Neural progenitor cell (in vitro differentiated cells): ENCODE data around the gene ABCG5.

Experiments used
- EZH2 ChIP-seq: fragments of 200-600 bp; sonication (generic); IDR thresholded peaks from 2 replicates; pipeline ENCODE4 v1.6.1; 2017; ENCODE audit warnings: antibody characterized with exemption, mild to moderate bottlenecking, moderate library complexity
- EZH2phosphoT487 ChIP-seq: fragments of 200-600 bp; sonication (generic); IDR thresholded peaks from 2 replicates; pipeline ENCODE4 v1.6.1; 2017; ENCODE audit warnings: antibody characterized with exemption
- TF ChIP-seq, protein P1 (sequence below): fragments of 200-600 bp; sonication (generic); IDR thresholded peaks from 2 replicates; pipeline ENCODE4 v1.5.1; 2017; ENCODE audit warnings: antibody characterized with exemption, mild to moderate bottlenecking

DNA sequence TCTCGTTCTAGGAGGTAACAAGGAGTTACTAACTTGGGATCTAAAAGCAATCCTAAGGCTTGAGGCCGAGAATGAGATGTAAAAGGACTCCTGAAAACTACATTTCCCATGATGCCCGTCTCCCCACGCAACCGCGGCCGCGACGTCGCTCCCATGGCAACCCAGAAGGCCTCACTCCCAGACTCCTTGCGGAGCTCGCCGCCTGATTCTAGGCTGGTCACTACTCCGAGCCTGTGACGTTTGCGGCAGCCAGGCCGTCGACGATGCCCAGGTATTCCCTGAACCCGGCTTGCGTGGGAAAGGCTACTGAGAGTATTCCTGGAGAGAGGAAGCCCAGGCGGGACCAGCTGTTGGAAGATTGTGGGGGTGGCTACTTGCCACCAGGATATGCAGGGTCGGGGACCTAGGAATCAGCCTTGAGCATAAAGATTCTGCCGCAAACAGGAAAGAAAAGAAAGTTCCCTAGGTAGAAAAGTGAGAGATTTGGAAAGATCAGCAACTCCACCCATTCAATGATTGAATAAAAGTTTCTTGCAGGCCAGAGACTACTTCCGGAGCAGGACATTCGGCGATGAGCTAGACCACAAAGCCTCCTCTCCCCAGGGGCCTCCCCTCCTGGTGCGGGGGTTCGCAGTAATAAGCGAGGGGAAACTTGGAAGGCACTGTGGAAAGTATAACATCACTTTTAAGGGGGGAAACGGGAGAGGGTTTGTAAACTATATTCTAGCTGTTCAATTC lies 64.6 kb downstream of the ABCG5 start, which contains the start of gene DYNC2LI1:
- TF ChIP-seq, protein P1, sequence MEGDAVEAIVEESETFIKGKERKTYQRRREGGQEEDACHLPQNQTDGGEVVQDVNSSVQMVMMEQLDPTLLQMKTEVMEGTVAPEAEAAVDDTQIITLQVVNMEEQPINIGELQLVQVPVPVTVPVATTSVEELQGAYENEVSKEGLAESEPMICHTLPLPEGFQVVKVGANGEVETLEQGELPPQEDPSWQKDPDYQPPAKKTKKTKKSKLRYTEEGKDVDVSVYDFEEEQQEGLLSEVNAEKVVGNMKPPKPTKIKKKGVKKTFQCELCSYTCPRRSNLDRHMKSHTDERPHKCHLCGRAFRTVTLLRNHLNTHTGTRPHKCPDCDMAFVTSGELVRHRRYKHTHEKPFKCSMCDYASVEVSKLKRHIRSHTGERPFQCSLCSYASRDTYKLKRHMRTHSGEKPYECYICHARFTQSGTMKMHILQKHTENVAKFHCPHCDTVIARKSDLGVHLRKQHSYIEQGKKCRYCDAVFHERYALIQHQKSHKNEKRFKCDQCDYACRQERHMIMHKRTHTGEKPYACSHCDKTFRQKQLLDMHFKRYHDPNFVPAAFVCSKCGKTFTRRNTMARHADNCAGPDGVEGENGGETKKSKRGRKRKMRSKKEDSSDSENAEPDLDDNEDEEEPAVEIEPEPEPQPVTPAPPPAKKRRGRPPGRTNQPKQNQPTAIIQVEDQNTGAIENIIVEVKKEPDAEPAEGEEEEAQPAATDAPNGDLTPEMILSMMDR = no peak
- TF ChIP-seq EZH2 (no peak), EZH2phosphoT487 (no peak)
